ENCODE results near the gene SCLY. TPM values are rescaled to one million over a fixed set of nuclear protein-coding genes. Genes with fewer than 3 reads are reported as not detected.
A peak's percentile ranks its signal among the peaks of the same experiment; 100 is the strongest.

Gene SCLY
- total RNA-seq, 1 experiment from 2014 or later, result 28.7 TPM

GRCh38 chr2:238030422-238031155, 30.2 kb upstream of the SCLY start:
- ChIA-PET RAD21 (ENCODE audit: low non-redundant PET in 1 of 2, low total read pairs in 2 of 2, uncharacterized antibody in 2 of 2, unreplicated experiment in 2 of 2) (no interaction called here), CTCF (no interaction called here), POLR2A (no interaction called here)
- H3K9me2 ChIP-seq (ENCODE audit: insufficient read depth), result no peaks in the 10 kb centered on the region
- H3K4me3 ChIP-seq (replicated peaks in 1 of 2; ENCODE audit: low read depth in 1 of 2, low read length in 2 of 2), result no peak overlapping the region
- no TSS peak for BruUV-seq (replicated peaks)
- H3K9ac ChIP-seq (ENCODE audit: low read length), result no peak overlapping the region
- no peaks in the 10 kb centered on the region for H3K9me3 ChIP-seq (ENCODE audit: control insufficient read depth in 1 of 2, insufficient read depth in 1 of 2, low read depth in 1 of 2, low read length in 2 of 2)
- TF ChIP-seq SP1 (IDR thresholded peaks at IDR 0.05; ENCODE audit: low read depth), result no peak
- TF ChIP-seq, protein P1, sequence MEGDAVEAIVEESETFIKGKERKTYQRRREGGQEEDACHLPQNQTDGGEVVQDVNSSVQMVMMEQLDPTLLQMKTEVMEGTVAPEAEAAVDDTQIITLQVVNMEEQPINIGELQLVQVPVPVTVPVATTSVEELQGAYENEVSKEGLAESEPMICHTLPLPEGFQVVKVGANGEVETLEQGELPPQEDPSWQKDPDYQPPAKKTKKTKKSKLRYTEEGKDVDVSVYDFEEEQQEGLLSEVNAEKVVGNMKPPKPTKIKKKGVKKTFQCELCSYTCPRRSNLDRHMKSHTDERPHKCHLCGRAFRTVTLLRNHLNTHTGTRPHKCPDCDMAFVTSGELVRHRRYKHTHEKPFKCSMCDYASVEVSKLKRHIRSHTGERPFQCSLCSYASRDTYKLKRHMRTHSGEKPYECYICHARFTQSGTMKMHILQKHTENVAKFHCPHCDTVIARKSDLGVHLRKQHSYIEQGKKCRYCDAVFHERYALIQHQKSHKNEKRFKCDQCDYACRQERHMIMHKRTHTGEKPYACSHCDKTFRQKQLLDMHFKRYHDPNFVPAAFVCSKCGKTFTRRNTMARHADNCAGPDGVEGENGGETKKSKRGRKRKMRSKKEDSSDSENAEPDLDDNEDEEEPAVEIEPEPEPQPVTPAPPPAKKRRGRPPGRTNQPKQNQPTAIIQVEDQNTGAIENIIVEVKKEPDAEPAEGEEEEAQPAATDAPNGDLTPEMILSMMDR (IDR thresholded peaks at IDR 0.05 in 2 of 3, conservative IDR thresholded peaks at IDR 0.05 in 1 of 3; ENCODE audit: borderline replicate concordance in 1 of 3, insufficient read depth in 1 of 3, low read depth in 2 of 3, low read length in 2 of 3), result peak in 2 of 3 experiments; percentile 15 to 29; a peak in 2 of 6 replicates
- peaks cover 0 to 6% of the 10 kb centered on the region in 2 experiments; a peak in 1 of 4 replicates for H3K36me3 ChIP-seq (ENCODE audit: control insufficient read depth in 1 of 2, insufficient read depth in 2 of 2, low read length in 2 of 2)
- H3K27me3 ChIP-seq (ENCODE audit: insufficient read depth, low read length), result no peaks in the 10 kb centered on the region
- ATAC-seq (peak; percentile 47; the same call in 1 of the 2 replicates), DNase-seq (ENCODE audit: low read depth, low spot score) (no peak)
- H3K4me2 ChIP-seq (ENCODE audit: low read length), result no peak overlapping the region
- no peaks in the 10 kb centered on the region for H3K4me1 ChIP-seq (ENCODE audit: control insufficient read depth in 1 of 2, insufficient read depth in 2 of 2, low read length in 2 of 2)
- H3K79me2 ChIP-seq (ENCODE audit: insufficient read depth, low read length), result no peaks in the 10 kb centered on the region
- no peak overlapping the region for H2AFZ ChIP-seq (ENCODE audit: low read depth, low read length, poor library complexity, severe bottlenecking)
- intact Hi-C loops (cut with micrococcal nuclease), result no loop called here
- no peaks in the 10 kb centered on the region for H4K20me1 ChIP-seq (ENCODE audit: insufficient read depth)
- H3K27ac ChIP-seq (ENCODE audit: low read depth, low read length), result no peak overlapping the region

GRCh38 chr2:238031751-238032150, 29.1 kb upstream of the SCLY start:
- H4K20me1 ChIP-seq (ENCODE audit: insufficient read depth), result no peaks in the 10 kb centered on the region
- no peaks in the 10 kb centered on the region for H3K9me2 ChIP-seq (ENCODE audit: insufficient read depth)
- no peak overlapping the region for H2AFZ ChIP-seq (ENCODE audit: low read depth, low read length, poor library complexity, severe bottlenecking)
- no peaks in the 10 kb centered on the region for H3K79me2 ChIP-seq (ENCODE audit: insufficient read depth, low read length)
- no peaks in the 10 kb centered on the region for H3K27me3 ChIP-seq (ENCODE audit: insufficient read depth, low read length)
- RAD21 ChIA-PET (ENCODE audit: low non-redundant PET in 1 of 2, low total read pairs in 2 of 2, uncharacterized antibody in 2 of 2, unreplicated experiment in 2 of 2), result no interaction called here
- no peak overlapping the region for H3K4me3 ChIP-seq (replicated peaks in 1 of 2; ENCODE audit: low read depth in 1 of 2, low read length in 2 of 2)
- ATAC-seq (no peak), DNase-seq (ENCODE audit: low read depth, low spot score) (no peak)
- H3K9ac ChIP-seq (ENCODE audit: low read length), result no peak overlapping the region
- no peaks in the 10 kb centered on the region for H3K4me1 ChIP-seq (ENCODE audit: control insufficient read depth in 1 of 2, insufficient read depth in 2 of 2, low read length in 2 of 2)
- POLR2A ChIA-PET, result no interaction called here
- H3K36me3 ChIP-seq (ENCODE audit: control insufficient read depth in 1 of 2, insufficient read depth in 2 of 2, low read length in 2 of 2), result peaks cover 0 to 6% of the 10 kb centered on the region in 2 experiments; a peak in 1 of 4 replicates
- no peak overlapping the region for H3K4me2 ChIP-seq (ENCODE audit: low read length)
- intact Hi-C loops (cut with micrococcal nuclease), result no loop called here
- H3K27ac ChIP-seq (ENCODE audit: low read depth, low read length), result no peak overlapping the region
- CTCF ChIA-PET, result no interaction called here
- no TSS peak for BruUV-seq (replicated peaks)
- H3K9me3 ChIP-seq (ENCODE audit: control insufficient read depth in 1 of 2, insufficient read depth in 1 of 2, low read depth in 1 of 2, low read length in 2 of 2), result no peaks in the 10 kb centered on the region
- TF ChIP-seq SP1 (IDR thresholded peaks at IDR 0.05; ENCODE audit: low read depth) (no peak), JUND (IDR thresholded peaks at IDR 0.05) (no peak), FOSL1 (IDR thresholded peaks at IDR 0.05; ENCODE audit: low read depth) (no peak), RAD21 (IDR thresholded peaks at IDR 0.05; ENCODE audit: low read depth) (no peak), ELF1 (IDR thresholded peaks at IDR 0.05; ENCODE audit: borderline replicate concordance, low read depth) (no peak), YY1 (IDR thresholded peaks at IDR 0.05; ENCODE audit: extremely low read depth, insufficient replicate concordance, low read depth, low read length) (no peak), POLR2AphosphoS5 (IDR thresholded peaks at IDR 0.05; ENCODE audit: low read depth, low read length) (no peak), SIN3A (IDR thresholded peaks at IDR 0.05; ENCODE audit: low read depth) (no peak), ZNF274 (IDR thresholded peaks at IDR 0.05; ENCODE audit: low read depth, low read length) (no peak), TCF7L2 (IDR thresholded peaks at IDR 0.05; ENCODE audit: borderline replicate concordance, extremely low read depth, insufficient read depth, insufficient read length) (no peak), POLR2A (IDR thresholded peaks at IDR 0.05; ENCODE audit: borderline replicate concordance, extremely low read depth, insufficient read depth, insufficient read length) (no peak), EZH2 (IDR thresholded peaks at IDR 0.05) (no peak), CEBPB (IDR thresholded peaks at IDR 0.05; ENCODE audit: low read depth) (no peak)
- TF ChIP-seq, protein P1 (IDR thresholded peaks at IDR 0.05 in 2 of 3, conservative IDR thresholded peaks at IDR 0.05 in 1 of 3; ENCODE audit: borderline replicate concordance in 1 of 3, insufficient read depth in 1 of 3, low read depth in 2 of 3, low read length in 2 of 3), result no peak
- TF ChIP-seq, protein P2, sequence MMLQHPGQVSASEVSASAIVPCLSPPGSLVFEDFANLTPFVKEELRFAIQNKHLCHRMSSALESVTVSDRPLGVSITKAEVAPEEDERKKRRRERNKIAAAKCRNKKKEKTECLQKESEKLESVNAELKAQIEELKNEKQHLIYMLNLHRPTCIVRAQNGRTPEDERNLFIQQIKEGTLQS (IDR thresholded peaks at IDR 0.05), result no peak
- TF ChIP-seq, protein P3, sequence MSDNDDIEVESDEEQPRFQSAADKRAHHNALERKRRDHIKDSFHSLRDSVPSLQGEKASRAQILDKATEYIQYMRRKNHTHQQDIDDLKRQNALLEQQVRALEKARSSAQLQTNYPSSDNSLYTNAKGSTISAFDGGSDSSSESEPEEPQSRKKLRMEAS (IDR thresholded peaks at IDR 0.05), result no peak
